GM19099 (cell line): ENCODE measurements around the gene TSC22D1.

ENCODE experiments used
- POLR2A ChIP-seq: IDR thresholded peaks from 3 replicates; pipeline ENCODE4 v1.6.1; 2011; ENCODE audit warnings: low read depth; ENCODE audit not compliant: insufficient read length; ENCODE audit errors: extremely low read depth

Gene TSC22D1

GRCh38 chr13:44400736-44401135 lies 175.4 kb downstream of the TSC22D1 start:
- TF ChIP-seq POLR2A: no peak

GRCh38 chr13:44399074-44399473 lies 177.1 kb downstream of the TSC22D1 start:
- TF ChIP-seq POLR2A: no peak

- no peak for TF ChIP-seq POLR2A
Measured at GRCh38 chr13:44398606-44399005, 177.5 kb downstream of the TSC22D1 start.

GRCh38 chr13:44397766-44398223 lies 178.3 kb downstream of the TSC22D1 start:
- no peak for TF ChIP-seq POLR2A

- TF ChIP-seq POLR2A: no peak
Measured at GRCh38 chr13:44396701-44397580, 179.2 kb downstream of the TSC22D1 start.

- no peak for TF ChIP-seq POLR2A
Measured at GRCh38 chr13:44395976-44396694, 180.0 kb downstream of the TSC22D1 start.

- no peak for TF ChIP-seq POLR2A
Measured at GRCh38 chr13:44394658-44395057, 181.5 kb downstream of the TSC22D1 start.

- no peak for TF ChIP-seq POLR2A
Measured at GRCh38 chr13:44393391-44393790, 182.7 kb downstream of the TSC22D1 start.

GRCh38 chr13:44389876-44390275 lies 186.3 kb downstream of the TSC22D1 start:
- TF ChIP-seq POLR2A: no peak

GRCh38 chr13:44389060-44389666 lies 187.0 kb downstream of the TSC22D1 start:
- no peak for TF ChIP-seq POLR2A

- no peak for TF ChIP-seq POLR2A
Measured at GRCh38 chr13:44388427-44389059, 187.6 kb downstream of the TSC22D1 start.

- no peak for TF ChIP-seq POLR2A
Measured at GRCh38 chr13:44386913-44387556, 189.1 kb downstream of the TSC22D1 start.

- TF ChIP-seq POLR2A: no peak
Measured at GRCh38 chr13:44385847-44386246, 190.3 kb downstream of the TSC22D1 start.

- no peak for TF ChIP-seq POLR2A
Measured at GRCh38 chr13:44385401-44385800, 190.7 kb downstream of the TSC22D1 start.
